ENCODE results near the gene CYP17A1. TPM values are rescaled to one million over a fixed set of nuclear protein-coding genes. Genes with fewer than 3 reads are reported as not detected.

CYP17A1 gene
- total RNA-seq, 1 experiment from 2014 or later = 2.1 TPM

- intact Hi-C loops (cut with micrococcal nuclease; ENCODE audit: unreplicated experiment) (no loop called here), in situ Hi-C loops (cut with HindIII; ENCODE audit: low pct_unique_long_range_greater_than_20kb, low sequenced_read_pairs) (no loop called here)
- ChIA-PET POLR2A (no interaction called here), CTCF (interaction anchor here (0.5 to 0.6 kb wide), 2 partner anchors 17 to 1230 kb away, joined by 4 to 7 read pairs; no protein-coding TSS in a partner anchor)
- Histone ChIP-seq H3K27ac (ENCODE audit: low read length) (peak overlapping the region; percentile 75), H3K4me1 (ENCODE audit: control insufficient read depth, insufficient read depth, low read length) (peaks cover 44% of the 10 kb centered on the region), H3K9me3 (ENCODE audit: control insufficient read depth, insufficient read depth, low read depth, low read length) (no peaks in the 10 kb centered on the region), H3K27me3 (ENCODE audit: control insufficient read depth, insufficient read depth, low read length) (no peaks in the 10 kb centered on the region), H3K36me3 (ENCODE audit: control insufficient read depth, insufficient read depth, low read length) (0 out of 2 replicates have a peak, but pooled peaks cover 3% of the 10 kb centered on the region), H3K4me3 (ENCODE audit: low read depth in 2 of 2, low read length in 2 of 2) (no peak overlapping the region)
- no TSS peak for BruUV-seq (replicated peaks)
- TF ChIP-seq SIN3A (IDR thresholded peaks at IDR 0.05; ENCODE audit: borderline replicate concordance, insufficient read depth, low read depth, low read length) (no peak), POLR2AphosphoS5 (IDR thresholded peaks at IDR 0.05; ENCODE audit: low read depth, low read length) (no peak), TCF7L2 (IDR thresholded peaks at IDR 0.05; ENCODE audit: low read depth, low read length) (no peak)
- TF ChIP-seq, protein P1, sequence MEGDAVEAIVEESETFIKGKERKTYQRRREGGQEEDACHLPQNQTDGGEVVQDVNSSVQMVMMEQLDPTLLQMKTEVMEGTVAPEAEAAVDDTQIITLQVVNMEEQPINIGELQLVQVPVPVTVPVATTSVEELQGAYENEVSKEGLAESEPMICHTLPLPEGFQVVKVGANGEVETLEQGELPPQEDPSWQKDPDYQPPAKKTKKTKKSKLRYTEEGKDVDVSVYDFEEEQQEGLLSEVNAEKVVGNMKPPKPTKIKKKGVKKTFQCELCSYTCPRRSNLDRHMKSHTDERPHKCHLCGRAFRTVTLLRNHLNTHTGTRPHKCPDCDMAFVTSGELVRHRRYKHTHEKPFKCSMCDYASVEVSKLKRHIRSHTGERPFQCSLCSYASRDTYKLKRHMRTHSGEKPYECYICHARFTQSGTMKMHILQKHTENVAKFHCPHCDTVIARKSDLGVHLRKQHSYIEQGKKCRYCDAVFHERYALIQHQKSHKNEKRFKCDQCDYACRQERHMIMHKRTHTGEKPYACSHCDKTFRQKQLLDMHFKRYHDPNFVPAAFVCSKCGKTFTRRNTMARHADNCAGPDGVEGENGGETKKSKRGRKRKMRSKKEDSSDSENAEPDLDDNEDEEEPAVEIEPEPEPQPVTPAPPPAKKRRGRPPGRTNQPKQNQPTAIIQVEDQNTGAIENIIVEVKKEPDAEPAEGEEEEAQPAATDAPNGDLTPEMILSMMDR (IDR thresholded peaks at IDR 0.05) = no peak
- TF ChIP-seq, protein P2, sequence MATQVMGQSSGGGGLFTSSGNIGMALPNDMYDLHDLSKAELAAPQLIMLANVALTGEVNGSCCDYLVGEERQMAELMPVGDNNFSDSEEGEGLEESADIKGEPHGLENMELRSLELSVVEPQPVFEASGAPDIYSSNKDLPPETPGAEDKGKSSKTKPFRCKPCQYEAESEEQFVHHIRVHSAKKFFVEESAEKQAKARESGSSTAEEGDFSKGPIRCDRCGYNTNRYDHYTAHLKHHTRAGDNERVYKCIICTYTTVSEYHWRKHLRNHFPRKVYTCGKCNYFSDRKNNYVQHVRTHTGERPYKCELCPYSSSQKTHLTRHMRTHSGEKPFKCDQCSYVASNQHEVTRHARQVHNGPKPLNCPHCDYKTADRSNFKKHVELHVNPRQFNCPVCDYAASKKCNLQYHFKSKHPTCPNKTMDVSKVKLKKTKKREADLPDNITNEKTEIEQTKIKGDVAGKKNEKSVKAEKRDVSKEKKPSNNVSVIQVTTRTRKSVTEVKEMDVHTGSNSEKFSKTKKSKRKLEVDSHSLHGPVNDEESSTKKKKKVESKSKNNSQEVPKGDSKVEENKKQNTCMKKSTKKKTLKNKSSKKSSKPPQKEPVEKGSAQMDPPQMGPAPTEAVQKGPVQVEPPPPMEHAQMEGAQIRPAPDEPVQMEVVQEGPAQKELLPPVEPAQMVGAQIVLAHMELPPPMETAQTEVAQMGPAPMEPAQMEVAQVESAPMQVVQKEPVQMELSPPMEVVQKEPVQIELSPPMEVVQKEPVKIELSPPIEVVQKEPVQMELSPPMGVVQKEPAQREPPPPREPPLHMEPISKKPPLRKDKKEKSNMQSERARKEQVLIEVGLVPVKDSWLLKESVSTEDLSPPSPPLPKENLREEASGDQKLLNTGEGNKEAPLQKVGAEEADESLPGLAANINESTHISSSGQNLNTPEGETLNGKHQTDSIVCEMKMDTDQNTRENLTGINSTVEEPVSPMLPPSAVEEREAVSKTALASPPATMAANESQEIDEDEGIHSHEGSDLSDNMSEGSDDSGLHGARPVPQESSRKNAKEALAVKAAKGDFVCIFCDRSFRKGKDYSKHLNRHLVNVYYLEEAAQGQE (IDR thresholded peaks at IDR 0.05; ENCODE audit: insufficient read depth in 1 of 2, low read depth in 2 of 2, low read length in 1 of 2) = no peak
- ATAC-seq (no peak), DNase-seq (ENCODE audit: low read depth, low spot score) (no peak)
Observed at GRCh38 chr10:102800611-102801335, 36.4 kb downstream of the CYP17A1 start.

DNA sequence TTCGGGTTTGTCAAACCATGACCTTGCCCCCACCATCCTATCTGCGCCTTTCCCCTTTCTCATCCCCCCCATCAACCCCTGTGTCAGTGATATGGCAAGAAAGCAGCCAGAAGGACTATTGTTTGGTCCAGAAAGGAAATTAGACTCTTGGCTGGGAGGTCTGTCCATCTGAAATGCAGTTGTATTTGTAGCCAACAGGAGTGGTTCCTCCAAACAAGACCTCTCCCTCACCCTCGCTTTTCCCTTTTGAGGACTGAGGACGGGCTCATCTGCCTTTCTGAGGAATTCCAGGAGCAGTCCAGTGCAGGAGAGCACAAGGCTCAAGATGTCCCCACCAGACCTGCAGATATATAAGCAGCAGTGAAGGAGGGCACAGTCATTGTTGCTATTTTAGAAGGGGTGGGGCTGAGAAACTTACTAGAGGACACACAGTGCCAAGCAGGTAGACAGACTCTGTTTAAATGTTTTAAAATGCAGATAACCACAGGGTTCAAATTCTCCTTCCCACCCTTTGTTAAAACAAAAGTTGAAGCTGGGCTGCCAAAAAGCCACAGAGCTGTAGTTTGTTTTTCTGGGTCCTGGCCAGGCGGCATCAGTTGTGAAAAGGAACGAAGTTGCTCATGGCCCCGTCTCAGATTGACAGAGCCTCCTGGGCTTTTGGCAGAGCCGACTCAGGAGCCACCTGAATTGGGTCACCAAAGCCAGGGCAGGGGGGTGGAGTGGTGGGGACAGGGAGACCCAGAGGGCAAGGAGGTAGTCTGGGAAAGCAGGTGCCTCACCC is 37.3 kb downstream of the CYP17A1 start:
- Histone ChIP-seq H3K4me1 (ENCODE audit: control insufficient read depth, insufficient read depth, low read length) (peaks cover 50% of the 10 kb centered on the region), H3K4me3 (ENCODE audit: low read depth in 2 of 2, low read length in 2 of 2) (no peak overlapping the region), H3K27me3 (ENCODE audit: control insufficient read depth, insufficient read depth, low read length) (no peaks in the 10 kb centered on the region), H3K27ac (ENCODE audit: low read length) (peak overlapping the region; percentile 75), H3K9me3 (ENCODE audit: control insufficient read depth, insufficient read depth, low read depth, low read length) (no peaks in the 10 kb centered on the region), H3K36me3 (ENCODE audit: control insufficient read depth, insufficient read depth, low read length) (0 out of 2 replicates have a peak, but pooled peaks cover 3% of the 10 kb centered on the region)
- intact Hi-C loops (cut with micrococcal nuclease; ENCODE audit: unreplicated experiment) = no loop called here
- ATAC-seq (0 out of 2 replicates have a peak, but pooled peaks have one; percentile 36), DNase-seq (ENCODE audit: low read depth, low spot score) (no peak)
- BruUV-seq (replicated peaks) = no TSS peak
- in situ Hi-C loops (cut with HindIII; ENCODE audit: low pct_unique_long_range_greater_than_20kb, low sequenced_read_pairs) = no loop called here
- TF ChIP-seq, protein P2 (IDR thresholded peaks at IDR 0.05; ENCODE audit: insufficient read depth in 1 of 2, low read depth in 2 of 2, low read length in 1 of 2) = no peak
- no peak for TF ChIP-seq POLR2AphosphoS5 (IDR thresholded peaks at IDR 0.05; ENCODE audit: low read depth, low read length)
- TF ChIP-seq, protein P1 (IDR thresholded peaks at IDR 0.05) = no peak
- no peak for TF ChIP-seq SIN3A (IDR thresholded peaks at IDR 0.05; ENCODE audit: borderline replicate concordance, insufficient read depth, low read depth, low read length)
- TF ChIP-seq TCF7L2 (IDR thresholded peaks at IDR 0.05; ENCODE audit: low read depth, low read length) = no peak
- POLR2A ChIA-PET = no interaction called here
- CTCF ChIA-PET = no interaction called here
